Mesendoderm (in vitro differentiated cells): ENCODE data around the gene MCEMP1.
A peak's percentile ranks its signal among the peaks of the same experiment; 100 is the strongest.

Experiments used
- DNase-seq: peaks from one replicate; pipeline ENCODE4 v3.0.0; 2013
- H2AK5ac ChIP-seq: 2 replicates; pipeline ENCODE4 v1.6.1; 2013; ENCODE audit warnings: low read length, inconsistent platforms
- H2BK120ac ChIP-seq: 2 replicates; pipeline ENCODE4 v1.6.1; 2013; ENCODE audit warnings: low read depth, mild to moderate bottlenecking, low read length, moderate library complexity, mixed read lengths
- H2BK15ac ChIP-seq: replicated peaks from 2 replicates; pipeline ENCODE4 v1.6.1; 2013; ENCODE audit warnings: low read depth, mild to moderate bottlenecking, moderate library complexity
- H2BK5ac ChIP-seq: 2 replicates; pipeline ENCODE4 v1.6.1; 2013; ENCODE audit warnings: low read length, inconsistent platforms
- H3K18ac ChIP-seq: 2 replicates; pipeline ENCODE4 v1.6.1; 2013; ENCODE audit warnings: mild to moderate bottlenecking, low read length, mixed read lengths
- H3K23ac ChIP-seq: one replicate; pipeline ENCODE4 v1.6.1; 2013; ENCODE audit warnings: low read length
- H3K27ac ChIP-seq: 2 replicates; pipeline ENCODE4 v1.5.1; 2013; ENCODE audit warnings: low read depth, mild to moderate bottlenecking, inconsistent platforms, low read length, moderate library complexity
- H3K27me3 ChIP-seq: 2 replicates; pipeline ENCODE4 v1.6.1; 2013; ENCODE audit warnings: low read length, control low read depth, mild to moderate bottlenecking, inconsistent platforms; ENCODE audit not compliant: insufficient read depth, poor library complexity
- H3K36me3 ChIP-seq: 2 replicates; pipeline ENCODE4 v1.6.1; 2013; ENCODE audit warnings: low read length, inconsistent platforms; ENCODE audit not compliant: control insufficient read depth, insufficient read depth
- H3K4ac ChIP-seq: one replicate; pipeline ENCODE4 v1.6.1; 2013; ENCODE audit warnings: low read depth, mild to moderate bottlenecking, low read length, moderate library complexity
- H3K4me1 ChIP-seq: 2 replicates; pipeline ENCODE4 v1.6.1; 2013; ENCODE audit warnings: low read depth, low read length, inconsistent platforms; ENCODE audit not compliant: control insufficient read depth
- H3K4me2 ChIP-seq: 2 replicates; pipeline ENCODE4 v1.6.1; 2013; ENCODE audit warnings: low read length
- H3K4me3 ChIP-seq: 2 replicates; pipeline ENCODE4 v1.5.1; 2013; ENCODE audit warnings: mild to moderate bottlenecking, low read length
- H3K56ac ChIP-seq: one replicate; pipeline ENCODE4 v1.6.1; 2013; ENCODE audit warnings: low read length
- H3K79me1 ChIP-seq: 2 replicates; pipeline ENCODE4 v1.6.1; 2013; ENCODE audit warnings: low read length, inconsistent platforms
- H3K79me2 ChIP-seq: 2 replicates; pipeline ENCODE4 v1.6.1; 2013; ENCODE audit warnings: mild to moderate bottlenecking, low read length; ENCODE audit not compliant: control insufficient read depth, insufficient read depth
- H3K9ac ChIP-seq: 2 replicates; pipeline ENCODE4 v1.6.1; 2013; ENCODE audit warnings: low read length, inconsistent platforms
- H4K5ac ChIP-seq: one replicate; pipeline ENCODE4 v1.6.1; 2013; ENCODE audit warnings: low read length
- H4K8ac ChIP-seq: one replicate; pipeline ENCODE4 v1.6.1; 2013; ENCODE audit warnings: low read depth, mild to moderate bottlenecking, control low read depth, low read length, moderate library complexity
- WGBS: extraction: QIAGEN DNeasy Blood & Tissue Kit; methylation state at CpG from one replicate; pipeline ENCODE4 v1.1.7; 2013; ENCODE audit warnings: low lambda C conversion rate, missing lambda C conversion rate; ENCODE audit not compliant: insufficient coverage; ENCODE audit errors: extremely low coverage; 5-methylcytosine and 5-hydroxymethylcytosine counted together

The MCEMP1 gene

GRCh38 chr19:7637374-7638256, 39.3 kb upstream of the MCEMP1 start:
- no peak overlapping the region for H4K5ac ChIP-seq
- H3K18ac ChIP-seq = peak overlapping the region; percentile 51
- no peak overlapping the region for H2AK5ac ChIP-seq
- H3K4me1 ChIP-seq = no peaks in the 10 kb centered on the region
- DNase-seq = no peak
- peak overlapping the region; percentile 16 for H2BK120ac ChIP-seq
- peak overlapping the region; percentile 21 for H3K4me3 ChIP-seq
- no peaks in the 10 kb centered on the region for H3K36me3 ChIP-seq
- H4K8ac ChIP-seq = peak overlapping the region; percentile 67
- no peak overlapping the region for H3K27ac ChIP-seq
- H3K79me2 ChIP-seq = no peaks in the 10 kb centered on the region
- peak overlapping the region; percentile 73 for H3K56ac ChIP-seq
- no CpG with 5 or more reads among the region's 30 CpGs for WGBS
- peaks cover 2% of the 10 kb centered on the region for H3K79me1 ChIP-seq
- no peaks in the 10 kb centered on the region for H3K27me3 ChIP-seq
- peak overlapping the region; percentile 24 for H3K4me2 ChIP-seq
- no peak overlapping the region for H3K23ac ChIP-seq
- H2BK5ac ChIP-seq = no peak overlapping the region
- H3K9ac ChIP-seq = peak overlapping the region; percentile 58
- H2BK15ac ChIP-seq = no peak overlapping the region
- peak overlapping the region; percentile 71 for H3K4ac ChIP-seq

GRCh38 chr19:7638802-7639465, 38.0 kb upstream of the MCEMP1 start:
- Histone ChIP-seq H3K27ac (no peak overlapping the region), H3K9ac (no peak overlapping the region), H3K36me3 (no peaks in the 10 kb centered on the region), H3K4me3 (no peak overlapping the region), H2AK5ac (no peak overlapping the region), H2BK5ac (no peak overlapping the region), H2BK120ac (no peak overlapping the region), H3K4me1 (no peaks in the 10 kb centered on the region), H3K4ac (no peak overlapping the region), H3K27me3 (no peaks in the 10 kb centered on the region), H4K5ac (no peak overlapping the region), H3K18ac (no peak overlapping the region), H2BK15ac (no peak overlapping the region), H3K23ac (no peak overlapping the region), H3K79me1 (peaks cover 2% of the 10 kb centered on the region), H3K56ac (no peak overlapping the region), H3K79me2 (no peaks in the 10 kb centered on the region), H3K4me2 (no peak overlapping the region), H4K8ac (no peak overlapping the region)
- no CpG with 5 or more reads among the region's 12 CpGs for WGBS
- DNase-seq = no peak

- WGBS = no CpG with 5 or more reads among the region's 13 CpGs
- H2BK5ac ChIP-seq = no peak overlapping the region
Measured at GRCh38 chr19:7639863-7640348, 37.0 kb upstream of the MCEMP1 start.

GRCh38 chr19:7640803-7641202, 36.1 kb upstream of the MCEMP1 start:
- Histone ChIP-seq H3K4me3 (no peak overlapping the region), H4K5ac (no peak overlapping the region), H3K4me2 (no peak overlapping the region), H3K27me3 (no peaks in the 10 kb centered on the region), H3K79me1 (peaks cover 2% of the 10 kb centered on the region), H3K36me3 (no peaks in the 10 kb centered on the region), H3K9ac (no peak overlapping the region), H3K56ac (no peak overlapping the region), H2AK5ac (no peak overlapping the region), H3K27ac (no peak overlapping the region), H2BK15ac (no peak overlapping the region), H3K18ac (no peak overlapping the region), H2BK120ac (no peak overlapping the region), H3K79me2 (no peaks in the 10 kb centered on the region), H3K23ac (no peak overlapping the region), H3K4me1 (no peaks in the 10 kb centered on the region), H4K8ac (no peak overlapping the region), H3K4ac (no peak overlapping the region), H2BK5ac (no peak overlapping the region)
- no peak for DNase-seq
- WGBS = no CpG with 5 or more reads among the region's 11 CpGs

More at GRCh38 chr19:7639863-7640348, 37.0 kb upstream of the MCEMP1 start:
- H3K27ac ChIP-seq = no peak overlapping the region
- no peaks in the 10 kb centered on the region for H3K4me1 ChIP-seq
- no peaks in the 10 kb centered on the region for H3K36me3 ChIP-seq
- H3K4me2 ChIP-seq = no peak overlapping the region
- DNase-seq = no peak
- peaks cover 2% of the 10 kb centered on the region for H3K79me1 ChIP-seq
- no peak overlapping the region for H3K23ac ChIP-seq
- H4K5ac ChIP-seq = no peak overlapping the region
- no peak overlapping the region for H3K4ac ChIP-seq
- H3K79me2 ChIP-seq = no peaks in the 10 kb centered on the region
- H2BK15ac ChIP-seq = no peak overlapping the region
- no peaks in the 10 kb centered on the region for H3K27me3 ChIP-seq
- H3K56ac ChIP-seq = no peak overlapping the region
- H4K8ac ChIP-seq = no peak overlapping the region
- H3K9ac ChIP-seq = no peak overlapping the region
- no peak overlapping the region for H2BK120ac ChIP-seq
- no peak overlapping the region for H3K18ac ChIP-seq
- H3K4me3 ChIP-seq = no peak overlapping the region
- no peak overlapping the region for H2AK5ac ChIP-seq

GRCh38 chr19:7641290-7642276, 35.3 kb upstream of the MCEMP1 start:
- no peaks in the 10 kb centered on the region for H3K79me2 ChIP-seq
- no peak overlapping the region for H3K18ac ChIP-seq
- H3K9ac ChIP-seq = no peak overlapping the region
- no peak overlapping the region for H3K56ac ChIP-seq
- no peak overlapping the region for H2AK5ac ChIP-seq
- peaks cover 2% of the 10 kb centered on the region for H3K79me1 ChIP-seq
- no peak overlapping the region for H3K4me3 ChIP-seq
- H3K4me1 ChIP-seq = no peaks in the 10 kb centered on the region
- no peak overlapping the region for H3K4me2 ChIP-seq
- WGBS = no CpG with 5 or more reads among the region's 43 CpGs
- H3K27me3 ChIP-seq = no peaks in the 10 kb centered on the region
- no peak overlapping the region for H2BK15ac ChIP-seq
- peak; percentile 33 for DNase-seq
- no peak overlapping the region for H3K23ac ChIP-seq
- no peak overlapping the region for H3K27ac ChIP-seq
- H2BK120ac ChIP-seq = no peak overlapping the region
- no peak overlapping the region for H2BK5ac ChIP-seq
- no peak overlapping the region for H4K5ac ChIP-seq
- no peak overlapping the region for H3K4ac ChIP-seq
- no peaks in the 10 kb centered on the region for H3K36me3 ChIP-seq
- H4K8ac ChIP-seq = no peak overlapping the region
